GM19351 (cell line): ENCODE data around the gene CTDSP2.
"Not testable (repeated sequence)": the region's sequence is repeated elsewhere in the genome, so short reads cannot be mapped to it uniquely, and the experiment has no call there.

ENCODE experiments used
- ATAC-seq: cut with Tn5 transposase; IDR thresholded peaks from one replicate; pipeline ENCODE4 v1.9.1; 2021; ENCODE audit warnings: mild to moderate bottlenecking, moderate library complexity; ENCODE audit not compliant: unreplicated experiment

Gene CTDSP2

DNA sequence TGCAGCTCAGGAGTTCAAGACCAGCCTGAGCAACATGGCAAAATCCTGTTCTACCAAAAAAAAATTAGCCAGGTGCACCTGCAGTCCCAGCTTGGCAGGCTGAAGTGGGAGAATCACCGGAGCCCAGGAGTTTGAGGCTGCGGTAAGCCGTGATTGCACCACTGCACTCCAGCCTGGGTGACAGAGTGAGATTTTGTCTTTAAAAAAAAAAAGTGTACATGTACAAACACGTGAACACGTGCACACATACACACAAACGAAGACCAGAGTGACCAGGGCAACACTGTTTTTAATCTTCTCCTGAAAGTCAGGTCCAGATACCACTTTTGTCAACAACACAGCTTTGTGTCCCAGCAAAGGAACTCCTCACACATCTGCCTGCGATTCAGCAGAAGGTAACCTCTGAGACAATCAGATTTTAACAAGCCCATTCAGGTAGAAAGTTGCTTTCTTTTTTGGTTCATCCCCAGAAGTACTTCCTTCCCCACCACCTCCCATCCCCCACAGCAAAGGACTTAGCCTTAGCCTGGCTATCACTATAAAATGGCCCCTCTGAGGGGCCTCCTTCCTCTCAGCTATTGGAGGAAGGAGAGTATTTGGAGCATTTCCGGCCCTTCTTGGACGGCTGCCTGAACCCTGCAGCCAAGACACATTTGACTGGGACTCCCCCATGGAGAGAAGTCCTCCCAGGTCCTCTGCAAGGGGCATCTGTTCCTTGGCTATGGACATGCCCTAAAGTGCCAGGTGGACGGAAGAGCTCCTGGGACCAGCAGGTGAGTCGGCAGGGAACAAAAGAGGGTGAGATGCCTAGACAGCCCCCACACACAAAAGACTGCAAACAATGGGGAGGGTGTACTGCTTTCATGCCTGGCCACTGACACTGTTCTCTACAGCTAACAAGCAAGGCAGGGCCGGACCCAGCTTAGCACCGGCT lies 9.8 kb downstream of the CTDSP2 start:
- peak; percentile 58 for ATAC-seq

DNA sequence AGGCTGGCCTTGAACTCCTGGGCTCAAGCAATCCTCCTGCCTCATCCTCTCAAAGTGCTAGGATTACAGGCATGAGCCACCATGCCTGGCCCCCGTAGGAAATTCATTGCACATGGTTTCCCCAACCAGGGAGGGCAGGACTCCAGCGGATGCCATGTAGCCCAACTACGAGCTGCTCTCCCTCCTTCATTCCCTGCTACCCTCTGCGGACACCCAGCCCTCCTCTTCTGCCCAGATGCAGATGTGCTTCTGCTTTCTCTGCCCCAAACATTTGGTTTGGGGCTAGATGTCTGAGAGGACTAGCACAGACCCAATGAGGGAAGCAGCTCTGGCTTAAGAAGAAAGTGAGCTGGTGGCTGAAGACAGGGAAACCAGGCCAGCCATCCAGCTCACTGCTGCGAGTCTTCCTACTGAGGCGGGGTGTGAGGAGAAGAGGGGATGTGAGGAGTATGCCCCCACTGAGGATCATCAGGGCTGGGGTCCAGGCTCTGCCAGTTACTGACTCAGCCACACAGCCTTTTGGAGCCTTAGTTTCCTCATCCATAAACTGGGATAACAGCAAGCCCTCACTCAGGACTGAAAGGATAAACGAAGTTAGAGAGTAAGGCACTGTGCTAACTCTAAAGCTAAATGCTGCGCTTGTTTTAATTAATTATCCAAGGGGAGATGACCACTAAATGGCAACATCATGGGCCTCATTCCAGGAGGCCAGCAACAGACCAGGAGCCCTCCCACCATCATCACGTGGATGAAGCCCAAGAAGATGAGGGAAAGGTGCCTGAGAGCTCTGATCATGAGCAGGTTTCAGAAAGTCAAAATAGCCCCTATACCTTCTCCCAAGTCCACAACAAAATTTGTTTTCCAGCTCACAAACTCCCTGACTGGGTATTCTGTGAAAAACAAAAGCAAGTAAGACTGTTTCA lies 10.9 kb downstream of the CTDSP2 start:
- ATAC-seq, result no peak

DNA sequence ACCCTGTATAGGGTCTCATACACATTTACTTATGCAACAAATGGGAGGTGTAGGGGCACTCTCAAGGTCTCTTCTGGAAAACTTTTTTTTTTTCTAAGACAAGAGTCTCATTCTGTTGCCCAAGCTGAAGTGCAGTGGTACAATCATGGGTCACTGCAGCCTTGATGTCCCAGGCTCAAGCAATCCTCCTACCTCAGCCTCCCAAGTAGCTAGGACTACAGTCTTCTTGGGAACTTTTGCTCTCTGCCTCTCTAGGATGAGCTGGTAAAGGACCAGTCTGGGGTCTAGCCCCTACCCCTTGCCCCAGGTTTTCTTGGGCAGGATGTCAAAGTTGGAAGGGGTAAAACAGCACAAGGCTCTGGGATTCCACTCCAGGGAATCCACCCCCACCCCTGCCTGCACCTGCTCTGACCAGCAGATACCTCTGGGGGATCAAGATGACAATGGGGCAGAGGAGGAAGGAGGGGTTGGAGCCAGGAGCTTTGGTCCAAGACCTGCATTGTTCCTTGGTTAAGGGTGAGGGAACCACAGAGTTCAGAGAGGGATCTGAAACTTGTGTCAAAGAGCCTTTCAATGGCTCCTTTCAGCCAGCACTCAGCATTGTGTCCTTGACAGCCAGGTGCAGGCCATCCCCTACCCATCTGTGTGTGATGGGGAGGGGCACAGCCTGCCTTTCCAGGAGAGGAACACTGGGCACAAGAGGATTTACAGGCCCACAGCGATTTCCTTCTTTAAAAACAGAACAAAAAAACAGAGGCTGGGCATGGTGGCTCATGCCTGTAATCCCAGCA lies 12.2 kb downstream of the CTDSP2 start:
- ATAC-seq, result no peak

DNA sequence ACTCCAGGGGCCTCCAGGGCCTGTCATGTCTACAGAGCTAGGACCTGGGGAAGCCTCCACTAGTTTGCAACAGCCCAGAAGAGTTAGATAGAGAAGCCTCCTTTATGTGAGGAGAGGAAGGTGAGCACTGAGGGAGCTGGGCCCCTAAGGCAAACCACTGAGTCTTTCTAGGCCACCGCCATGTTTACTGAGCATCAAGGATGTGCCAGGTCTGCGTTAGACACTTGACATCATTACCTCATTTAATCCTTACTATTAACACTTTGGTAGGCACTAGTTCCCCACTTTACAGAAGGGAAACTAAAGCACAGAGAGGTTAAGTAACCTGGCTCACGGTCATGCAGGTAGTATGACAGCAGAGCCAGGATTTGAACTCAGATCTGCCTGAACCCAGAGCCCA lies 12.9 kb downstream of the CTDSP2 start:
- no peak for ATAC-seq

DNA sequence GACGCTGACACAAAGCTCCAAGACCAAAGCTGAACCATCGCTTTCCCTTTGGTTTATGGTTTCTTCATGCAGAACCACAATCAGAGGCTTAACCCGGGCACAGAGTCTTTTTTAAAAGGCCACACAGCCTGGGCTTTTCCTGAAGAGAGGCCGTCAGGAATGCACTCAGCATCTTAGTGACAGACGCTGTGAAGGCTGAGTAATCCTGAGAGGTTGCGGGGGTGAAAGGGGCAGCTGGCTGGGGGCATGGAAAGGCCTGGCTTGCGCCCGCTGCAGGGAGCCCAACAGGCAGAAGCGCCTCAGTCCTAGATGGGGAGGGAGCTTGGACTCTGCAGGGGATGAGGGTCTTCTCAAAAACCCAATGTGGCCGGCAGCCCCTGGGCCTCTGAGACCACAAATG lies 13.6 kb downstream of the CTDSP2 start:
- no peak for ATAC-seq

DNA sequence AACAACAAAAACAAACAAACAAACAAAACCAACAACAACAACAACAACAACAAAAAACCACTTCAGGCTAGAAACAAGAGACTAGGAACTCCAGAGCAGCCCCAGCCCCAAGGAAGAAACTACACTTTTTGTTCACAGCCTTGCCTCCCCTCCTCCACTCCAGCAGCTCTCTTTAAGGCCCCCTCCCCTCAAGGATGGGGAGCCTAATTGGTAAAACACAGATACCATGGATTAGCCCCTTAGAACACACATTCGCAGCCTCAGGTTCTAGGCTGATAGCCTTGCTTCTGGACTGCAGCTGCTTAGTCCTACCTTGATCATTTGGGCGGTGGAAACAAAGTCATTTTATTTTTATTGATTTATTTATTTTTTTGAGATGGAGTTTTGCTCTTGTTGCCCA lies 16.1 kb downstream of the CTDSP2 start:
- no peak for ATAC-seq

DNA sequence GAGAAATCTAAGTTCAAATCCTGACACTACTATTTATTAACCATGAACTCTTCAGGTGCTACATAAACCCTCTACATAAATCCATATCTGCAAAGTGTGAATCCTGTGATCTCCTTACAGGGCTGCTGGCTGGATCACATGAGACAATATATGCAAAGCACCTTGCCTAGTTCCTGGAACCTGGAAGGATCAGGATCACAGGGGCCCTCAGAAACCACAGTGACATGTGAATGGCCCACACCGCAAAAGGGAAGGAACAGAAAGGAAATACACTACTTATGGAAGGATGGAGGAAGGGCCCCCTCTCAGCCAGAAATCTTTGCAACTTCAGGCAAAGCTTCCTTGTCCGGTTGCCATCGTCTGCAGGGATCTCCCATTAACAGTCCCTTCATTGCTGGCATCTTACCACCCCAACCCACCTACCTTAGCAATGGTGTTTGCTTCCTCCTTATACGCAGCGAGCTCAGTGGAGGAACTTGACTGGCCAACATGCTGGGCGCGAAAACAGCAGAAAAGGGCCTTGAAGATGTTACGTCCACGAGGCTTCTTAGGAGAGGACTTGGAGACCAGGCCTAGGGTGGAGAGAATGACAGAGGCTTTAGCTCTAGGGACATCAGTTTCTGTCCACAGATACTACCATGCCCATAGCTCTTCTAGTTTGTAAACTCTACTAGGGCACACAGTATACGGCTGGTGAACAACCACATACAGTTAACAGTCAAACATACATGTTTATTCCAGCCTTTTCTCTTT lies 17.3 kb downstream of the CTDSP2 start:
- ATAC-seq, result no peak

DNA sequence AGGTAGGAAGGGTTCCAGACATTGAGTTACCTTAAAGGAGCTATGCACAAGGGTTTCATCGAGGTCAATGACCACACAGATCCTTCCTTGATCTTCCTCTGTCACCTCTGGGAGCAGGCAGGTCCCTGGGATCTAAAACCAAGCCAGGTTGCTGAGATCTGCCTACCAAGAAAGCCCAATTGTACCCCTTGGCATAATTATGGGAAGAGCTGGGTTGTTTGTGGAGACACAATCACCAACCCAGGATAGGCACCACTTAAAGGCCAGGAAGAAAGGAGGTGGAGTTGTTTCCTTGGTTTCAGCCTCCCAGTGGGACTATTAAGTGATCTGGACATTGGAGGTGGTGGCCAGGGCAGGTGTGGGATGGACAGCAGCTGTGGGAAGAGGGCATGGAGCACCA lies 19.6 kb downstream of the CTDSP2 start:
- no peak for ATAC-seq

DNA sequence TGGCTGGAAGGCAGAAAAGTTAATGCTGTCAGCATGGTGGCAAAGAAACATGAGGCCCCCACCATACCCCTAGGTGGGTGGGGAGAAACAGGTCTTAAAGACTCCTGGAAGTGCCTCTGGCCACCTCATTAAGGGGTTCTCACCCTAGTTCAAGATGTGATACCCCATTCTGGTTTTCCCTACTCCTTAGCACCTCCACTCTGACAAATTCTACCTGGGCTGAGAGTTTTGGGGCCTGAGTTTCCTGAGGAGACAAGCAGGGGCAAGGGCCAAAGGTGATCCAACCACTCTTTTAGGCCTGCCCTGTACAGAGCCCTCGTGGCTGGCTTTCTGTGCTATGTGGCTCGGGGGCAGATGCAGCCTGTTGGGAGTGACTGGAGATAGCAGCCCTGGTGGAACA lies 20.1 kb downstream of the CTDSP2 start:
- no peak for ATAC-seq

DNA sequence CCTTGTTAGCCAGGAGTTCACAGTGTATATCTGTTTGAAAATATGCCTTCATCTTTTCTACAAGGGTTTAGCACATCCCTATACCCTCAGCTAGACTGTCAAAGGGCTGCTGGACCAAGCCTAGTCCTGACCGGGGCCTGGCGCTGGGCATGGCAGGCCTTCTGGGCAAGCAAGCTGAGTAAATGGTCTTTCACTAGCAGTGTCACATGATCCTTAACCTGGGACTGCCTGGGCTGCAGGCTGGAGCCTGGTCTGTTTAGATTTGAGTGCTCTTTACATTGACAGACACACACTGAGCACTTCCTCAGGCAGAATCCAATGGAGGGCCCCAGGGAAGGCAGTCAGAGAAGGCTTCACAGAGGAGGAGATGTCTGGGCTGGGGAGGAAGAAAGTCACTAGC lies 21.1 kb downstream of the CTDSP2 start:
- ATAC-seq, result no peak

DNA sequence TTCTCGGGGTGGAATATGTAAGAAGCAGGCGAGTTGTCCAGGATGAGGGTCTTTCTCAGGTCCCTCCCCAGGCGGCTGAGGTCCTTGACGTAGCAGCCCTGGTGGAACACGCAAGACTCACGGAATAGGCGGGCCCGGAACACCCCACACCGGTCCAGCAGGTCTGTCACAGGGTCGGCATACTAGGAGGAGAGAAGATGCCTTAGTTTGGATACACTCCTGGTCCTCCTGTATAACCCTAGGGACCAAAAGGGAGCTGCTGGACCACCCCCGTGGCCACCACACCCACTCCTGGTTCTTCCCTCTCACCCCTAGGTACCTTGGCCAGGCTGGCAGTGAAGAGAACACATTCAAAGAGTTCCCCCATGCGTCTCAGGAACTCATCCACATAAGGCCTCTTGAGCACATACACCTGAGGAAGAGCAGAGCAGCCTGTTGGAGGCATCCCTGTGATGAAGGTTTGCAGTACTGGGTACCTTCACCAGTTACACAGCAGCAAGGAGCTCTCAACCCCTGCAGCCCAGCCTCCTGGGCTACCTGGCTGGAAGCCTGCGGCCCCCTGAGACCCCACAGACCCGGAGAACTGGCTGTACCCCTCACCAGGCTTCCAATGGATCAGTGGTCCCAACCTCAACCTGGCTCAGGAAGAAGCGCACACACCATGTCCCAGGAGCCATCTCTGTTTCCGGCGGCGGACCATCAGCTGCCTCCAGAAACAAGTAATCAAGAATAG lies 22.5 kb downstream of the CTDSP2 start:
- no peak for ATAC-seq

DNA sequence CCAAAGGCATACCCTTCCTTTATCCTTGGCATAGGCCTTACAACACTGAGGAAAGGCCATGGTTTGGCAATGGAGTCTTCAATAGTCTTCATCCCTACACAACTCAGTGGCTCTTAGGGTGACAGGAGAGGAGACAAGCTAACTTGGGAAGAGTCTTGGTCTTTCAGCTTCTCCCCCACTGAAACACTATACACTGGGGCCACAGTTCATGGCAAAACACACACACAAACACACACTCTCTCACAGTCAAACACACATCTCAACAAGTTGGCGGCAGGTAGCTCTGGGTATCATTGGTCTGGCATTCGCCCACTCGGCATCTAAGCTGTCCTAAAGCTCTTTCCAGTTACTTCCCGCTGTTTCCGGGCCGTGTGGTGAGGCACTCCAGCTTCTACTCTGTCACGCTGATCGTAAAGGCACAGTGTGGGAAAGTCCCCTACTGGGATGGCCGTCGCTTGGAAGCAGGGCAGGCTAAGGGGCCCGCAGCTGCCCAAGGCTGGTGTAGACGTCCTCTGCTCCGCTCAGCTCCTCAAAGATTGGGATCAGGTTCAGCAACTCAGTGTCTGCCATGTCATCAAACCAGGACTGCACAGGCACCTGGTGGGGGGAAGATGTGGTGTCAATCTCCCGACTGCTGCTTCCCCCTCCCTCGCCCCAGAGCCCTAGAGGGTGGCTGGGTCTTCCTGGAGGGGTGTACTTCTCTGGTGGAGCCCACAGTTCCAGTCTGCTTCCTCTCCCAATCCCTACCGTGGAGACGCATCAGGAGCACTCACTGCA lies 23.2 kb downstream of the CTDSP2 start:
- no peak for ATAC-seq

DNA sequence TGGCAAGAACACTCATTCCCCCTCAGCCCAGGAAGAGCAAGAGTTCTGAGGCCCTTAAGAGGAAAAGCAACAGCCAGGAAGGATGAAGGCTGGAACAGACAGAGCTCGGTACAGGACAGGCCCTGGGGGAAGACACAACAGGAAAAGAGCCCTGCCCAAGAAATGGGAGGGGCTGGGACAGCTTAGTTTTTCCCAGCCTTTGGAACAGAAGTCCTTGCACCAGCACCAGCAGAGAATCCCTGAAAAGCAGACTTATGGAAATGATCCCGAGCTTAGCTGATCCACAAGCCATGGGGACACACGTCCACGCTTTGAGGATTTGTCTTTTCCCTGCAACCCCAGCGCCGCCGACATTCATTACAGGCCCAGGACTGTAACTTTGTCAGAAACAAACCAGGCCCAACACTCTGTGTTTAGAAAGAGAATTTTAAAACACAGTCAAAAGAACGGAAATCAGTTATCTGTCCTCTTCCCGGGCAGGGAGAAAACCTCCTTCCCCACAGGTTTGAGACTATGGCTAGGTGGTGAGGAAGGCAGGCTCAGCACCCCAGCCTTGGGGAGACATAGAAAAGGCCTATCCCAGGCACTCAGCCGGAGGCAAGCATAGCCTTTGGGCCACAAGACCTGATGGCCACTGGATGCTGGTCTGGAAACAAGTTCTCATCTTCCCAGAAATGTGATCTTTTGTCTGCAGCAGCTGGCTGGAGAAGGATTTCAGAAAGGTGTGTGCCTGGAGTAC lies 24.0 kb downstream of the CTDSP2 start:
- ATAC-seq, result no peak

DNA sequence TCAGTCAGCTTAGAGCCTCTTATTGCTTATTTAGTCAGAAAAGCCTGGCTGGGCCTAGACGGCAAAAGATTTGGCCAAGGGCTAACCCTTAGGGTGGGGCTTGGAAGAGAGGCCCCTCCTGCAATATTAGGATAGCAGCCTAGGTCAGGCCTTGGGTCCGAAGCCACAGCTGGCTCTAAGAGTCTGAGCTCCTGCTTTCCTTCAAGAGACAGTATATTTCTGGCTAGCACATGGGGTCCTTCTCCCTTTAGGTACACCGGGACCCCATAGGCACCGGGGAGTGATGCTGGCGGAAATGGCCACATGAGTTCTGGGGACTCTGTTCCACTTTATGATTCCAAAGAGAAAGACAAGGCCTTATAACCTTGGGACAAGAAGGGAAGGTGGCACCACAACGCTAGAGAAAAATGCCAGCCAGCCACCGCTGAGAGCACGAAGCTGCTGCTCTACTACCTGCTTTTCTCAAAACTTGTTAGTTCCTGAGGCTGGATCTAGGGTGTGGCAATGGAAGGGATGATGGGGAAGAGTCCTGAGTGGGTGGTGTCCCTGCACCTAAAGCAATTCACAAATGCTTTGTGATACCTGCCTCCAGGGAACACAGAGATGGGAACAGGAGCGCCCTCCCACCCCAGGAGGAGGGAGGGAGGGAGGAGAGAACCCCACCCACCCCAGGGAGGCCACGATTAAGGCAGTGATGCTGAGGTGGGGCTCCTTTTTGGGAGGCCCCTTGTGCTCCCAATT lies 24.9 kb downstream of the CTDSP2 start:
- no peak for ATAC-seq

DNA sequence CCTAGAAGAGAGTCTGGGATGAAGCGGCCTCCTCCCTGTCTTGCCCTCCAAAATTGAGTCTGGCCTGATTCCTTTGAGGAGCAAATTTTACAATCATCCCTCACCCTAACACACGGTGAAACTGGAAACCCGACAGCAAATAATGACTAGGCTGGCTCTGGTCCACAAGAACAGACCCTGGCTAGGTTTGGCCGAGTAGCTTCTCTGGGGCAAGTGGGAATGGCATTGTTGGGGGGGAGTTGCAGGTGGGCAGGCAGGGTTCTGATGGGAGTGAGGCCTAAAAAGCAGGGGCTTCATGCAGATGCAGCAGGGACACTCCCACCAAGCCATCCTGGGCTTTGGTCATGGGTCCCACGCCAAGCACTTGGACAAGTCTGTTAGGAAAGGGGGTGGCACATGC lies 25.5 kb downstream of the CTDSP2 start:
- not testable (repeated sequence) for ATAC-seq

DNA sequence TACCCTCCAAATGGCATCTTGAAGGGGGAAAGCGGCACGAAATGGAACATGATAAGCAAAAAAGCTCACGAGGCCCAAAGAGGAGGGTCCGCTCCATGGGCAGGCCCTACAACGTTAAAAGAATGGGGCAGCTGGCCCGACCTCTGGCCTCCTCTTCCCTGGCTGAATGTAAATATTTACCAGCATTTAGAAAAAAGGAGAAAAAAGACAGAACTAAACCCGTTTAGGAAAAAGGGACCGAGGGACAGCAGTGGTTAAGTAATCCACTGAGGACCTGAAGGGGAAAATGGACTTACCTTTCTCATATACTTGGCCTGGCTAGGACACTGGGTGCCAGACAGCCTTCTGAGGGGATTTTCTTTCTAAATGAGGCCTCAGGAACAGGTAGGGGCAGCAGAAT lies 26.4 kb downstream of the CTDSP2 start:
- ATAC-seq, result not testable (repeated sequence)

DNA sequence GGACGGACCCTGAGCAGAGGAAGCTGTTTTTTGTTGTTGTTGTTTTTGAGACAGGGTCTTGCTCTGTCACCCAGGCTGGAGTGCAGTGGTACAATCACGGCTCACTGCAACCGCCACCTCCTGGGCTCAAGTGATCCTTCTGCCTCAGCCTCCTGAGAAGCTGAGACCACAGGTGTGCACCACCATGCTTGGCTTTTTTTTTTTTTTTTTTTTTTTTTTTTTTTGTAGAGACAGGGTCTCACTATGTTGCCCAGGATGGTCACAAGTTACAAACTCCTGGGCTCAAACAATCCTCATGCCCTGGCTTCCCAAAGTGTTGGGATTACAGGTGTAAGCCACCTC lies 28.6 kb downstream of the CTDSP2 start:
- ATAC-seq, result not testable (repeated sequence)
